Measurements from ENCODE around the gene KRTAP12-3.
"Not testable (repeated sequence)": the region's sequence is repeated elsewhere in the genome, so short reads cannot be mapped to it uniquely, and the experiment has no call there.

The KRTAP12-3 gene, protein sequence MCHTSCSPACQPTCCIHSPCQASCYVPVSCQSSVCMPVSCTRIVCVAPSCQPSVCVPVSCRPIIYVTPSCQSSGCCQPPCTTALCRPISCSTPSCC

DNA sequence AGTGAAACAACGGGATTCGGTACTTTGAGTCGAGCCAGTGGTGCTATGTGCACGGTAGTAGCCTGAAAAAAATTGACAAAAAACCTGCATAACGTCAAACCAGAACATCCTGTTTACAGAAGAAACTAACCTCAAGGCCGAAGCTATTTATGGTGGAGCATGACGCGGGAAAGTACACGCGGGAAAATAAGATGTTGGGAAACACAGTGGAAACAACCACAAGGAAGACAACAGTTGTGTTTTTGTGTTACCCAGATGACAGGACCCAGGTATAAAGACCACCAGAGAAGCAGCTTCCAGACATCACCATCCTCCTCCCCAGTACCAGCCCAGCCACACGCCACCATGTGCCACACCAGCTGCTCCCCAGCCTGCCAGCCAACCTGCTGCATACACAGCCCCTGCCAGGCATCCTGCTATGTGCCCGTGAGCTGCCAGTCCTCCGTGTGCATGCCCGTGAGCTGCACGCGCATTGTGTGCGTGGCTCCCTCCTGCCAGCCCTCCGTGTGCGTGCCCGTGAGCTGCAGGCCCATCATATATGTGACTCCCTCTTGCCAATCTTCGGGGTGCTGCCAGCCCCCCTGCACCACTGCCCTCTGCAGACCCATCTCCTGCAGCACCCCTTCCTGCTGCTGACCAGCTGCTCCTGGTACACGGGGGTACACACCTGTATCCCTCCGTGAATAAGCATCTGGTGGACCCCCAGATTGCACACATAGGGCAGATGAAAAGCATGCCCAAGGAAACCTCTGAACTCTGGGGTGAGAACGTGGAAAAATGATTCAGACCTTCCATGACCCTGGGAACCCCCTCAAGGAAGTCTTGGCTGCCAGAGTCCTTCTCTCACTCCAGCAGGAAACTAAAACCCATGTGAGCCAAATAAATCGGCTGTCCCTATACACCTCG is at the start of gene KRTAP12-3:
TSS of gene KRTAP12-3 (plus strand) at position 298 of the 906 bp plus-strand sequence. CDS start at position 346, 48 bp downstream.
- TF ChIP-seq, protein P1, sequence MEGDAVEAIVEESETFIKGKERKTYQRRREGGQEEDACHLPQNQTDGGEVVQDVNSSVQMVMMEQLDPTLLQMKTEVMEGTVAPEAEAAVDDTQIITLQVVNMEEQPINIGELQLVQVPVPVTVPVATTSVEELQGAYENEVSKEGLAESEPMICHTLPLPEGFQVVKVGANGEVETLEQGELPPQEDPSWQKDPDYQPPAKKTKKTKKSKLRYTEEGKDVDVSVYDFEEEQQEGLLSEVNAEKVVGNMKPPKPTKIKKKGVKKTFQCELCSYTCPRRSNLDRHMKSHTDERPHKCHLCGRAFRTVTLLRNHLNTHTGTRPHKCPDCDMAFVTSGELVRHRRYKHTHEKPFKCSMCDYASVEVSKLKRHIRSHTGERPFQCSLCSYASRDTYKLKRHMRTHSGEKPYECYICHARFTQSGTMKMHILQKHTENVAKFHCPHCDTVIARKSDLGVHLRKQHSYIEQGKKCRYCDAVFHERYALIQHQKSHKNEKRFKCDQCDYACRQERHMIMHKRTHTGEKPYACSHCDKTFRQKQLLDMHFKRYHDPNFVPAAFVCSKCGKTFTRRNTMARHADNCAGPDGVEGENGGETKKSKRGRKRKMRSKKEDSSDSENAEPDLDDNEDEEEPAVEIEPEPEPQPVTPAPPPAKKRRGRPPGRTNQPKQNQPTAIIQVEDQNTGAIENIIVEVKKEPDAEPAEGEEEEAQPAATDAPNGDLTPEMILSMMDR (conservative IDR thresholded peaks at IDR 0.05; ENCODE audit: control insufficient read depth, insufficient read depth, low read depth, low read length) = no peak
- no peak for DNase-seq (ENCODE audit: low read depth)

DNA sequence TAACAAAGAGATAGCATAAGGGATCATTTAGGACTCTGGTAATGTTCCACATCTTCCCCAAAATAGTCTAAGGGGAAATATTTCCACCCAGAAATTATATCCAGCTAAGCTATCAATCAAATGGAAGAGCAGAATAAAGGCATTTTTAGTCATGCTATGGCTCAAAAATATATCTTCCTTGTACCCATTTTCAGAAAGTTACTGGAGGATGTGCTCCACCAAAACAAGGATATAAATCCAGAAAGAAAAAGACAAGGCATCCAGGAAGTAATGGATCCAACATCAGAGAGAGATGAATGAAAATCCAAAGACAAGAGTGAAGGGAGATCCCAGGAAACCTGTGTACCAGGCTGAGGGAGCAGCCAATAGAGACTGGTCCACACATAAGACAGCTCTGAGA is 48.5 kb upstream of the KRTAP12-3 start:
- H3K4me3 ChIP-seq (ENCODE audit: control insufficient read depth, low read depth, low read length) = no peak overlapping the region
- TF ChIP-seq, protein P1 (conservative IDR thresholded peaks at IDR 0.05; ENCODE audit: control insufficient read depth, insufficient read depth, low read depth, low read length) = no peak
- DNase-seq (ENCODE audit: low read depth) = no peak

More for the DNA sequence above, at the start of gene KRTAP12-3:
- no peak within 1 kb of the TSS for H3K4me3 ChIP-seq (ENCODE audit: control insufficient read depth, low read depth, low read length)

DNA sequence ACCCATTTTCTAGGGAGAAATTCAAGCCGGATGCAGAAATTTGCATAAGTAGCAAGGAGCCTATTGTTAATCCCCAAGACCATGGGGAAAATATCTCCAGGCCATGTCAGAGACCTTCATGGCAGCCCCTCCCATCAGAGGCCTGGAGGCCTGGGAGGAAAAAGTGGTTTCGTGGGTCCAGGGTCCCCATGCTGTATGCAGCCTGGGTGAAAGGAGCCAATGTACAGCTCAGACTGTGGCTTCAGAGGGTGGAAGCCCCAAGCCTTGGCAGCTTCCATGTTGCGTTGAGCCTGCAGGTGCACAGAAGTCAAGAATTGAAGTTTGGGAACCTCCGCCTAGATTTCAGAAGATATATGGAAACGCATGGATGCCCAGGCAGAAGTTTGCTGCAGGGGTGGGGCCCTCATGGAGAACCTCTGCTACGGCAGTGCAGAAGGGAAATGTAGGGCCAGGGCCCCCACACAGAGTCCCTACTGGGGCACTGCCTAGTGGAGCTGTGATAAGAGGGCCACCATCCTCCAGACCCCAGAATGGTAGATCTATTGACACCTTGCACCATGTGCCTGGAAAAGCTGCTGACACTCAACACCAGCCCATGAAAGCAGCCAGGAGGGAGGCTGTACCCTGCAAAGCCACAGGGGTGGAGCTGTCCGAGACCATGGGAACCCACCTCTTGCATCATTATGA is 47.4 kb upstream of the KRTAP12-3 start:
- DNase-seq (ENCODE audit: low read depth); H3K4me3 ChIP-seq (ENCODE audit: control insufficient read depth, low read depth, low read length): not testable (repeated sequence)

DNA sequence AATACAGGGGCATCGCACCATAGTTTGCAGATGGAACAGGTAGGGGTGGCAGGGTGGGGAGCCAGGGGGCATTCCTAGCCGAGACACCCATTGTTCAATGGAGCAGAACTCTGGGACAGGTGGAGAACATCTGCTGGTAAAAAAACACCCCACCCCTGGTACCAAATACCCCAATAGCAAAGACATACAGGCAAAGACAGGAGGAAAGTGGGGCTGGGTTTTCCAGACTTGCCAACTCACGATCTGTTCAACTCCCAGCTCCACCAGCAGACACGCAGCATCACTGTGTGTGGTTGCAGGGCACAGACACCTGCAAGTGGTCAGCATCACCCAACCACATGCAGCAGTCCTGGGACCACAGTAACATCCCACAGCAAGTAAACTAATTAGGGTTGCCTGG is 46.2 kb upstream of the KRTAP12-3 start:
- H3K4me3 ChIP-seq (ENCODE audit: control insufficient read depth, low read depth, low read length) = no peak overlapping the region
- TF ChIP-seq, protein P1 (conservative IDR thresholded peaks at IDR 0.05; ENCODE audit: control insufficient read depth, insufficient read depth, low read depth, low read length) = no peak
- no peak for DNase-seq (ENCODE audit: low read depth)

DNA sequence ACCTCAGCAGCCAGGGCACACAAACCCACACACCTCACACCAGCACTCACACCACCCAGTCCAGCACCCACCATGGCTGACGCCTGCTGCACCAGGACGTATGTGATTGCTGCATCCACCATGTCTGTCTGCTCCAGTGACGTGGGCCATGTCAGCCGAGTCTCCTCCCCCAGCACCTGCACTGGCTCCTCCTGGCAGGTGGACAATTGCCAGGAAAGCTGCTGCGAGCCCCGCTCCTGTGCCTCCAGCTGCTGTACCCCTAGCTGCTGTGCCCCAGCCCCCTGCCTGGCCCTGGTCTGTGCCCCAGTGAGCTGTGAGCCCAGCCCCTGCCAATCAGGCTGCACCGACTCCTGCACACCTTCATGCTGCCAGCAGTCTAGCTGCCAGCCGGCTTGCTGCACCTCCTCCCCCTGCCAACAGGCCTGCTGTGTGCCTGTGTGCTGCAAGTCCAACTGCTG is 45.7 kb upstream of the KRTAP12-3 start, which contains the start of gene KRTAP10-8:
TSS of gene KRTAP10-8 (plus strand) at position 51 of the 458 bp plus-strand sequence. CDS start at position 73, 22 bp downstream.
- DNase-seq (ENCODE audit: low read depth) = no peak
- TF ChIP-seq, protein P1 (conservative IDR thresholded peaks at IDR 0.05; ENCODE audit: control insufficient read depth, insufficient read depth, low read depth, low read length) = no peak
- no peak within 1 kb of the TSS for H3K4me3 ChIP-seq (ENCODE audit: control insufficient read depth, low read depth, low read length)

DNA sequence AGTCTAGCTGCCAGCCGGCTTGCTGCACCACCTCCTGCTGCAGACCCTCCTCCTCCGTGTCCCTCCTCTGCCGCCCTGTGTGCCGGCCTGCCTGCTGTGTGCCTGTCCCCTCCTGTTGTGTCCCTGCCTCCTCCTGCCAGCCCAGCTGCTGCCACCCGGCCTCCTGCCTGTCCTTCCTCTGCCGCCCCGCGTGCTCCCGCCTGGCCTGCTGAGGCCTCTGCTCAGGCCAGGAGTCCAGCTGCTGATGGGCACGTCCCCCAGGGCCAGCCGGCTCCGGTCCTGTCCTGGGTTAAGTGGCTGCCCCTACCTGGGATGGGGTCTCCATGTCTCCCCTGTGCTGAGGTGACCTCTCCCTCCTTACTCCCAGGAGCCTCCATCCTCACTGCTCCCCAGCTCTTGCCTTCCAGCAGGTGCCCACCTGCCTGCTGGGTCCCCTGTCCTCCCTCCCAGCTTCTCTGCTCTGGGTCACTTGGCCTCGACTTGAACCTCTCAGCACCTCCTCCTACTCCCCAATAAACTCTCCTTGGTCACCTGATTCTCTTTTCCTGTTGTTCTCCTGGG is 45.0 kb upstream of the KRTAP12-3 start:
- no peak overlapping the region for H3K4me3 ChIP-seq (ENCODE audit: control insufficient read depth, low read depth, low read length)
- DNase-seq (ENCODE audit: low read depth) = no peak
- TF ChIP-seq, protein P1 (conservative IDR thresholded peaks at IDR 0.05; ENCODE audit: control insufficient read depth, insufficient read depth, low read depth, low read length) = no peak

Data from fibroblast of mammary gland (primary cell).